Heart left ventricle (tissue), 16 donors: Measurements from ENCODE around the gene CDC27. TPM values are rescaled to one million over a fixed set of nuclear protein-coding genes. Genes with fewer than 3 reads are reported as not detected.

Source experiments
- ATAC-seq, 4 donors: fragments of 200-7000 bp; cut with Tn5 transposase; one replicate each; pipeline ENCODE4 v1.9.1; 2020 to 2022; ENCODE audit warnings: moderate library complexity in 4 of 4, mild to moderate bottlenecking in 3 of 4, moderate number of reproducible peaks in 1 of 4
- DNase-seq, 5 donors: peaks; one replicate each; pipeline ENCODE4 v3.0.0-alpha.2; 2020
- H3K27ac ChIP-seq, 12 donors: fragments of 200-600 bp; sonication (generic) in 4 of 12; one replicate each; pipeline versions ENCODE4 v1.5.0 to v1.8.0; 2016 to 2022; ENCODE audit warnings: mild to moderate bottlenecking in 2 of 12
- H3K27me3 ChIP-seq, 9 donors: fragments of 200-600 bp; sonication (generic) in 2 of 9; one replicate each; pipeline versions ENCODE4 v1.5.1 to v1.8.0; 2016 to 2022; ENCODE audit warnings: mild to moderate bottlenecking in 3 of 9
- H3K36me3 ChIP-seq, 9 donors: fragments of 200-600 bp; sonication (generic) in 2 of 9; one replicate each; pipeline versions ENCODE4 v1.5.0 to v1.8.0; 2018 to 2022; ENCODE audit warnings: mild to moderate bottlenecking in 2 of 9
- H3K4me1 ChIP-seq, 12 donors: fragments of 200-600 bp; sonication (generic) in 4 of 12; one replicate each; pipeline versions ENCODE4 v1.5.0 to v1.8.0; 2016 to 2022; ENCODE audit warnings: mild to moderate bottlenecking in 3 of 12
- H3K4me3 ChIP-seq, 12 donors: fragments of 200-600 bp; sonication (generic) in 4 of 12; one replicate each; pipeline versions ENCODE4 v1.5.0 to v1.8.0; 2017 to 2022; ENCODE audit warnings: mild to moderate bottlenecking in 9 of 12, moderate library complexity in 4 of 12
- H3K9me3 ChIP-seq, 12 donors: fragments of 200-600 bp; sonication (generic) in 4 of 12; one replicate each; pipeline versions ENCODE4 v1.5.0 to v1.8.0; 2016 to 2022; ENCODE audit warnings: mild to moderate bottlenecking in 1 of 12
- POLR2A ChIP-seq, 2 donors: fragments of 450-650 bp; IDR thresholded peaks; one replicate each; pipeline ENCODE4 v1.6.1; 2017; ENCODE audit warnings: antibody characterized with exemption in 2 of 2, mild to moderate bottlenecking in 2 of 2, moderate library complexity in 2 of 2
- WGBS, 4 donors: extraction: QIAGEN DNeasy Blood & Tissue Kit in 2 of 4; methylation state at CpG; one replicate each; pipeline versions ENCODE4 v1.1.5 to v1.1.7; 2013 to 2018; 5-methylcytosine and 5-hydroxymethylcytosine counted together
- intact Hi-C, 10 donors: fragments of 100-400 bp; cut with DNase I; formaldehyde crosslinking; loops; one replicate each; pipeline versions ENCODE4 v1.11.1 to v1.14.2; 2022
- polyA plus RNA-seq, 2 donors: library from polyadenylated mRNA; stranded (reverse); fragments of 200-250 nt; gene quantifications; one replicate each; pipeline ENCODE4 v1.2.3, GENCODE V29; 2013
- total RNA-seq, 9 donors: library from RNA; depleted of rRNA in 2 of 9; stranded (reverse); fragments of >200 nt in 2 of 9; fragmentation: NEBNext Ultra II Directional in 3 of 9; extraction: Animal tissue kit (Norgen Biotek cat#: 25700) in 3 of 9; gene quantifications; one replicate each; pipeline versions ENCODE4 v1.1.0 to v1.2.4, GENCODE V29; 2016 to 2023
- TF ChIP-seq, protein P1 (sequence below), 12 donors: fragments of 200-600 bp; sonication (generic) in 4 of 12; IDR thresholded peaks; one replicate each; pipeline versions ENCODE4 v1.5.0 to v1.8.0; 2018 to 2022; ENCODE audit warnings: antibody characterized with exemption in 12 of 12, mild to moderate bottlenecking in 5 of 12
- donor health status: ischemic (EF 13 %, LVEDD 7.1; RV severe dilation, severe dysfunction).
- donor health status: healthy with polysubstance abuse.
- donor health status: DM: no; HTN: yes; CAD: no.
- donor health status: DM: no; HTN: no; CAD: no.
- donor health status: ischemic (EF 25% LVEDD 6.9; RV normal size, moderate dysfunction).
- donor health status: ischemic (EF 25% LVEDD 5.7; RV mildly dilated, moderate dysfunction).
- donor health status: healthy.
- donor health status: DM: yes; HTN: yes; CAD: no.
- donor health status: ischemic (EF 35%, LVEDD 5.7; RV mildly dilated, moderate dysfunction).
- donor health status: nonischemic (EF 11% LVEDD 7.7; RV severe dilation, severe dysfunction).
- donor health status: DM: yes; HTN: yes; CAD: no.
- donor health status: PGD.
- donor health status: ischemic (EF 29% LVEDD 5.4; RV normal size, mild dysfunction).
- donor health status: nonischemic (EF 23%, LVEDD 6.1; RV moderate dilation, normal function).

Gene CDC27
- total and polyA plus RNA-seq, 11 donors = 10.4 to 110 (median 78.0) TPM

- DNase-seq (no peak), ATAC-seq (no peak)
- 71 to 85% (median 80%) methylated on average over 4 of the region's 4 CpGs for WGBS, 4 donors
- peak overlapping the region in 1 of 12 donors; percentile 76 for H3K27ac ChIP-seq
- H3K4me3 ChIP-seq = peak overlapping the region in 1 of 12 donors; percentile 13
- intact Hi-C loops = no loop called here
- H3K27me3 ChIP-seq = no peaks in the 10 kb centered on the region
- H3K36me3 ChIP-seq = no peaks in the 10 kb centered on the region
- peaks cover 0 to 43% (median 18%) of the 10 kb centered on the region in 12 donors for H3K4me1 ChIP-seq
- no peak for TF ChIP-seq POLR2A (IDR thresholded peaks at IDR 0.05)
- TF ChIP-seq, protein P1, sequence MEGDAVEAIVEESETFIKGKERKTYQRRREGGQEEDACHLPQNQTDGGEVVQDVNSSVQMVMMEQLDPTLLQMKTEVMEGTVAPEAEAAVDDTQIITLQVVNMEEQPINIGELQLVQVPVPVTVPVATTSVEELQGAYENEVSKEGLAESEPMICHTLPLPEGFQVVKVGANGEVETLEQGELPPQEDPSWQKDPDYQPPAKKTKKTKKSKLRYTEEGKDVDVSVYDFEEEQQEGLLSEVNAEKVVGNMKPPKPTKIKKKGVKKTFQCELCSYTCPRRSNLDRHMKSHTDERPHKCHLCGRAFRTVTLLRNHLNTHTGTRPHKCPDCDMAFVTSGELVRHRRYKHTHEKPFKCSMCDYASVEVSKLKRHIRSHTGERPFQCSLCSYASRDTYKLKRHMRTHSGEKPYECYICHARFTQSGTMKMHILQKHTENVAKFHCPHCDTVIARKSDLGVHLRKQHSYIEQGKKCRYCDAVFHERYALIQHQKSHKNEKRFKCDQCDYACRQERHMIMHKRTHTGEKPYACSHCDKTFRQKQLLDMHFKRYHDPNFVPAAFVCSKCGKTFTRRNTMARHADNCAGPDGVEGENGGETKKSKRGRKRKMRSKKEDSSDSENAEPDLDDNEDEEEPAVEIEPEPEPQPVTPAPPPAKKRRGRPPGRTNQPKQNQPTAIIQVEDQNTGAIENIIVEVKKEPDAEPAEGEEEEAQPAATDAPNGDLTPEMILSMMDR (IDR thresholded peaks at IDR 0.05) = no peak
- no peaks in the 10 kb centered on the region for H3K9me3 ChIP-seq
Measured at GRCh38 chr17:47200325-47200664, 11.2 kb upstream of the CDC27 start.

GRCh38 chr17:47199627-47200324 is 10.7 kb upstream of the CDC27 start:
- DNase-seq (no peak), ATAC-seq (peak in 1 of 4 donors; percentile 25)
- no peak for TF ChIP-seq POLR2A (IDR thresholded peaks at IDR 0.05)
- Histone ChIP-seq H3K27me3 (no peaks in the 10 kb centered on the region), H3K36me3 (no peaks in the 10 kb centered on the region), H3K9me3 (no peaks in the 10 kb centered on the region), H3K4me1 (peaks cover 0 to 38% (median 12%) of the 10 kb centered on the region in 12 donors), H3K4me3 (peak overlapping the region in 1 of 12 donors; percentile 13), H3K27ac (peak overlapping the region in 1 of 12 donors; percentile 76)
- intact Hi-C loops = no loop called here
- 94 to 99% (median 97%) methylated on average over 8 of the region's 8 CpGs for WGBS, 4 donors

GRCh38 chr17:47197821-47198220 is 8.7 kb upstream of the CDC27 start:
- Histone ChIP-seq H3K36me3 (no peaks in the 10 kb centered on the region), H3K4me3 (no peak overlapping the region), H3K27me3 (no peaks in the 10 kb centered on the region), H3K4me1 (peaks cover 0 to 19% (median 0%) of the 10 kb centered on the region in 12 donors), H3K9me3 (no peaks in the 10 kb centered on the region), H3K27ac (no peak overlapping the region)
- DNase-seq = no peak
- TF ChIP-seq POLR2A (IDR thresholded peaks at IDR 0.05) = no peak
- TF ChIP-seq, protein P1 (IDR thresholded peaks at IDR 0.05) = no peak
- ATAC-seq = no peak
- intact Hi-C loops = no loop called here

DNA sequence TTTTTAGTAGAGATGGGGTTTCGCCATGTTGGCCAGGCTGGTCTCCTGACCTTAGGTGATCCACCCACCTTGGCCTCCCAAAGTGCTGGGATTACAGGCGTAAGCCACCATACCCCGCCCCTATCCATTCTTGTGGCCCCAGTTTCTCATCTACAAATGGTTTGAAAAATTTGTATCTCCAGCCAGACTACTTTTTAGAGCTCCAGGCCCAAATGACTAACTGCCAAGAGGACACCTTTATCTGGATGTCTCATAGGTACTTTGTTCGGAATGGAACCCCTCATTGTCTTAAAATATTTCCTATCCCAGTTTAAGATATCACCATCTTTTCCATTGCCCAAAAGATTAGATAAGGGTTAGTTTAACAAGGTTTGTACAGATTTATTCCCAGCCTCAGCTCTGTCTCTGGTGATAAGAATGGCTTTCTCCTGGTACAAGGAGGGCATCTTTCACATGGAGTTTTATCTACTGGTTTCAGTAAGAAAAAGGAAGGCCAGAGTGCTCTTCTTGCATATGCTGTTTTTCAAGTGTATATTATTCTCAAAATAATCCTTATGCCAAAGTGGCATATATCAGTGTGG is 4.9 kb upstream of the CDC27 start:
- Histone ChIP-seq H3K9me3 (no peaks in the 10 kb centered on the region), H3K4me1 (peaks cover 0 to 4% (median 0%) of the 10 kb centered on the region in 12 donors), H3K27ac (no peak overlapping the region), H3K4me3 (no peak overlapping the region), H3K36me3 (no peaks in the 10 kb centered on the region), H3K27me3 (no peaks in the 10 kb centered on the region)
- DNase-seq = no peak
- ATAC-seq = no peak
- WGBS, 4 donors = 98 to 99% (median 98%) methylated on average over 4 of the region's 4 CpGs
- TF ChIP-seq, protein P1 (IDR thresholded peaks at IDR 0.05) = no peak
- intact Hi-C loops = no loop called here
